ENCODE measurements around the gene CAMTA1.

- TF ChIP-seq REST (IDR thresholded peaks at IDR 0.05; ENCODE audit: low read depth) = no peak
- no peak for TF ChIP-seq CTCF (IDR thresholded peaks at IDR 0.05 in 2 of 3, conservative IDR thresholded peaks at IDR 0.05 in 1 of 3; ENCODE audit: borderline replicate concordance in 1 of 3, insufficient read depth in 1 of 3, low read depth in 2 of 3, low read length in 2 of 3)
Observed at GRCh38 chr1:7527733-7528045, 742.4 kb downstream of the CAMTA1 start.

Measured in HCT116 (cell line).